Stimulated activated CD4-positive, alpha-beta T cell treated with anti-CD3 and anti-CD28 coated beads, Interleukin-1b, Interleukin-23, amount 100 ng/mL, for 48 hours (primary cell): ENCODE data around the gene MED13L.

Source experiments
- DNase-seq: peaks from one replicate; pipeline ENCODE4 v3.0.0-alpha.2; 2020

The MED13L gene

GRCh38 chr12:115923851-115924250 lies 353.6 kb downstream of the MED13L start:
- DNase-seq: no peak

GRCh38 chr12:115922952-115923564 lies 354.4 kb downstream of the MED13L start:
- DNase-seq: no peak

- no peak for DNase-seq
These were observed 356.9 kb downstream of the MED13L start for GRCh38 chr12:115920395-115921183.

- DNase-seq: no peak
These were observed 358.7 kb downstream of the MED13L start for GRCh38 chr12:115918763-115919162.

- peak; percentile 65 for DNase-seq
These were observed 360.4 kb downstream of the MED13L start for GRCh38 chr12:115916910-115917668.

- no peak for DNase-seq
These were observed 363.4 kb downstream of the MED13L start for GRCh38 chr12:115914122-115914521.

GRCh38 chr12:115912440-115912839 lies 365.1 kb downstream of the MED13L start:
- no peak for DNase-seq

GRCh38 chr12:115911360-115911759 lies 366.1 kb downstream of the MED13L start:
- DNase-seq: no peak

GRCh38 chr12:115910057-115910456 lies 367.4 kb downstream of the MED13L start:
- DNase-seq: no peak
